KMS-11 (cell line): ENCODE data around the gene PIWIL4.

Source experiments
- H2AFZ ChIP-seq: fragments of 200-600 bp; sonication (generic); 2 replicates; pipeline ENCODE4 v1.6.1; 2016; ENCODE audit warnings: antibody characterized with exemption, mixed run types, low read depth
- H3K27ac ChIP-seq: fragments of 200-600 bp; sonication (generic); 2 replicates; pipeline ENCODE4 v1.6.1; 2016; ENCODE audit warnings: mild to moderate bottlenecking, mixed run types
- H3K27me3 ChIP-seq: fragments of 200-600 bp; sonication (generic); 2 replicates; pipeline ENCODE4 v1.6.1; 2017; ENCODE audit warnings: mild to moderate bottlenecking, low read depth, mixed run types, moderate library complexity; ENCODE audit not compliant: insufficient read depth
- H3K36me3 ChIP-seq: fragments of 200-600 bp; sonication (generic); 2 replicates; pipeline ENCODE4 v1.6.1; 2017; ENCODE audit warnings: mild to moderate bottlenecking, mixed run types; ENCODE audit not compliant: insufficient read depth
- H3K4me1 ChIP-seq: fragments of 200-600 bp; sonication (generic); 2 replicates; pipeline ENCODE4 v1.6.1; 2016; ENCODE audit warnings: mild to moderate bottlenecking, low read depth, mixed run types; ENCODE audit not compliant: poor library complexity, severe bottlenecking
- H3K4me2 ChIP-seq: fragments of 200-600 bp; sonication (generic); 2 replicates; pipeline ENCODE4 v1.7.0; 2016; ENCODE audit warnings: mild to moderate bottlenecking, mixed run types
- H3K4me3 ChIP-seq: fragments of 200-600 bp; sonication (generic); IDR thresholded peaks from 2 replicates; pipeline ENCODE4 v1.6.1; 2017; ENCODE audit warnings: low read depth, low read length, mixed read lengths; ENCODE audit not compliant: insufficient read depth
- H3K79me2 ChIP-seq: fragments of 200-600 bp; sonication (generic); 2 replicates; pipeline ENCODE4 v1.6.1; 2016; ENCODE audit warnings: low read depth, mixed run types; ENCODE audit not compliant: insufficient read depth
- H3K9ac ChIP-seq: fragments of 200-600 bp; sonication (generic); 2 replicates; pipeline ENCODE4 v1.6.1; 2016; ENCODE audit warnings: mild to moderate bottlenecking, mixed run types
- H4K20me1 ChIP-seq: fragments of 200-600 bp; sonication (generic); 2 replicates; pipeline ENCODE4 v1.6.1; 2016; ENCODE audit warnings: mild to moderate bottlenecking, mixed run types; ENCODE audit not compliant: insufficient read depth
- CTCF ChIP-seq: fragments of 200-600 bp; sonication (generic); conservative IDR thresholded peaks from 2 replicates; pipeline ENCODE4 v1.6.1; 2017; ENCODE audit warnings: low read depth, mild to moderate bottlenecking, antibody characterized with exemption, low read length, moderate library complexity, mixed read lengths

PIWIL4 gene

GRCh38 chr11:94656968-94657367, 89.8 kb downstream of the PIWIL4 start:
- Histone ChIP-seq H3K4me1 (no peaks in the 10 kb centered on the region), H2AFZ (no peak overlapping the region), H3K36me3 (no peaks in the 10 kb centered on the region), H4K20me1 (no peaks in the 10 kb centered on the region), H3K27ac (no peak overlapping the region), H3K9ac (no peak overlapping the region), H3K79me2 (no peaks in the 10 kb centered on the region), H3K4me2 (no peak overlapping the region), H3K4me3 (no peak overlapping the region), H3K27me3 (no peaks in the 10 kb centered on the region)
- TF ChIP-seq CTCF, result no peak

GRCh38 chr11:94657629-94658028, 90.5 kb downstream of the PIWIL4 start:
- Histone ChIP-seq H4K20me1 (no peaks in the 10 kb centered on the region), H3K36me3 (no peaks in the 10 kb centered on the region), H3K4me2 (no peak overlapping the region), H3K27me3 (no peaks in the 10 kb centered on the region), H3K79me2 (no peaks in the 10 kb centered on the region), H3K27ac (no peak overlapping the region), H3K4me1 (no peaks in the 10 kb centered on the region), H3K9ac (no peak overlapping the region), H3K4me3 (no peak overlapping the region), H2AFZ (no peak overlapping the region)
- no peak for TF ChIP-seq CTCF

GRCh38 chr11:94658386-94658785, 91.2 kb downstream of the PIWIL4 start:
- no peak overlapping the region for H3K4me2 ChIP-seq
- no peaks in the 10 kb centered on the region for H3K79me2 ChIP-seq
- H4K20me1 ChIP-seq, result no peaks in the 10 kb centered on the region
- H3K4me1 ChIP-seq, result no peaks in the 10 kb centered on the region
- TF ChIP-seq CTCF, result no peak
- no peaks in the 10 kb centered on the region for H3K36me3 ChIP-seq
- H3K27ac ChIP-seq, result no peak overlapping the region
- H2AFZ ChIP-seq, result no peak overlapping the region
- H3K27me3 ChIP-seq, result no peaks in the 10 kb centered on the region
- H3K9ac ChIP-seq, result no peak overlapping the region
- H3K4me3 ChIP-seq, result no peak overlapping the region

GRCh38 chr11:94658888-94659287, 91.7 kb downstream of the PIWIL4 start:
- H3K27ac ChIP-seq, result no peak overlapping the region
- H3K79me2 ChIP-seq, result no peaks in the 10 kb centered on the region
- H3K4me2 ChIP-seq, result no peak overlapping the region
- H3K9ac ChIP-seq, result no peak overlapping the region
- H3K36me3 ChIP-seq, result no peaks in the 10 kb centered on the region
- no peaks in the 10 kb centered on the region for H4K20me1 ChIP-seq
- H3K4me1 ChIP-seq, result no peaks in the 10 kb centered on the region
- no peak overlapping the region for H2AFZ ChIP-seq
- H3K4me3 ChIP-seq, result no peak overlapping the region
- TF ChIP-seq CTCF, result no peak
- no peaks in the 10 kb centered on the region for H3K27me3 ChIP-seq

- H4K20me1 ChIP-seq, result no peaks in the 10 kb centered on the region
- no peaks in the 10 kb centered on the region for H3K4me1 ChIP-seq
- no peaks in the 10 kb centered on the region for H3K79me2 ChIP-seq
- H3K4me2 ChIP-seq, result no peak overlapping the region
- H3K27me3 ChIP-seq, result no peaks in the 10 kb centered on the region
- H3K27ac ChIP-seq, result no peak overlapping the region
- no peaks in the 10 kb centered on the region for H3K36me3 ChIP-seq
- no peak for TF ChIP-seq CTCF
- no peak overlapping the region for H3K9ac ChIP-seq
- H3K4me3 ChIP-seq, result no peak overlapping the region
- no peak overlapping the region for H2AFZ ChIP-seq
Measured at GRCh38 chr11:94661444-94661843, 94.3 kb downstream of the PIWIL4 start.
